OCI-LY7 (cell line): ENCODE data around the gene DOCK4.

Experiments
- CTCF ChIP-seq: fragments of 200-600 bp; sonication (generic); conservative IDR thresholded peaks from 2 replicates; pipeline ENCODE4 v1.5.1; 2014; ENCODE audit warnings: mild to moderate bottlenecking, antibody characterized with exemption, low read length, moderate library complexity, mixed read lengths
- EZH2phosphoT487 ChIP-seq: fragments of 200-600 bp; sonication (generic); IDR thresholded peaks from 2 replicates; pipeline ENCODE4 v1.6.1; 2018; ENCODE audit warnings: low read depth, borderline replicate concordance, mild to moderate bottlenecking, mixed run types, antibody characterized with exemption, low read length, moderate library complexity, mixed read lengths

GRCh38 chr7:112116894-112117293 is 89.3 kb downstream of the DOCK4 start:
- no peak for TF ChIP-seq EZH2phosphoT487
- no peak for TF ChIP-seq CTCF
